A673 (cell line): ENCODE measurements around the gene GABRG3.

Experiments
- EZH2 ChIP-seq: fragments of 200-600 bp; sonication (generic); IDR thresholded peaks from 2 replicates; pipeline ENCODE4 v1.6.1; 2017; ENCODE audit warnings: borderline replicate concordance, low read depth, mild to moderate bottlenecking, mixed read lengths, antibody characterized with exemption, low read length; ENCODE audit not compliant: poor library complexity, severe bottlenecking
- TF ChIP-seq, protein P1 (sequence below): fragments of 300-800, 200-600 bp; sonication (generic); conservative IDR thresholded peaks from 2 replicates; pipeline ENCODE4 v1.5.1; 2017; ENCODE audit warnings: low read depth, mild to moderate bottlenecking, antibody characterized with exemption, low read length, moderate library complexity, mixed read lengths

DNA sequence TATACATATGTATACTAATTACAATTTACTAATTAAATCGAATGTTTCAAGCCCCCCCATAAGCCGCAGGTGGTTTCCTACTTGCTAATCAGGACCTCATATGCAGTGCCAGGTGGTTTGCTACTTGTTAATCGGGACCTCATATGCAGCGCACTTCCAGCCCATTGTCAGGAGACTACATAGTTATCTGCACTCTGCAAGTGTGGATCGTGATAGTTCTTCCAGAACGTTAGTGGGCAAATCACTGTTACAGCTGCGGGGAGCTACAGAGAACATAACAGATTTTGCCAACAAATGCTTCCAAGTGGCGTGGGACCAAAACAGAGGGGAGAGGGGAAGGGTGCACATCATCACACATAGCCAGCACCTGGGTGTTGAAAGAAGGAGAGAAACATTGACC is 558.4 kb downstream of the GABRG3 start:
- TF ChIP-seq, protein P1, sequence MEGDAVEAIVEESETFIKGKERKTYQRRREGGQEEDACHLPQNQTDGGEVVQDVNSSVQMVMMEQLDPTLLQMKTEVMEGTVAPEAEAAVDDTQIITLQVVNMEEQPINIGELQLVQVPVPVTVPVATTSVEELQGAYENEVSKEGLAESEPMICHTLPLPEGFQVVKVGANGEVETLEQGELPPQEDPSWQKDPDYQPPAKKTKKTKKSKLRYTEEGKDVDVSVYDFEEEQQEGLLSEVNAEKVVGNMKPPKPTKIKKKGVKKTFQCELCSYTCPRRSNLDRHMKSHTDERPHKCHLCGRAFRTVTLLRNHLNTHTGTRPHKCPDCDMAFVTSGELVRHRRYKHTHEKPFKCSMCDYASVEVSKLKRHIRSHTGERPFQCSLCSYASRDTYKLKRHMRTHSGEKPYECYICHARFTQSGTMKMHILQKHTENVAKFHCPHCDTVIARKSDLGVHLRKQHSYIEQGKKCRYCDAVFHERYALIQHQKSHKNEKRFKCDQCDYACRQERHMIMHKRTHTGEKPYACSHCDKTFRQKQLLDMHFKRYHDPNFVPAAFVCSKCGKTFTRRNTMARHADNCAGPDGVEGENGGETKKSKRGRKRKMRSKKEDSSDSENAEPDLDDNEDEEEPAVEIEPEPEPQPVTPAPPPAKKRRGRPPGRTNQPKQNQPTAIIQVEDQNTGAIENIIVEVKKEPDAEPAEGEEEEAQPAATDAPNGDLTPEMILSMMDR: no peak
- TF ChIP-seq EZH2: no peak
